Tibial nerve (tissue), 4 donors: ENCODE results near the gene MBTD1.

Experiments
- CTCF ChIP-seq, 5 experiments: fragments of 200-600 bp in 3 of 5; fragments of 450-650 bp in 2 of 5; sonication (generic) in 3 of 5; IDR thresholded peaks; one replicate each; pipeline ENCODE4 v1.5.1; 2016 to 2019; ENCODE audit warnings: antibody characterized with exemption in 5 of 5, mild to moderate bottlenecking in 3 of 5, moderate library complexity in 2 of 5
- EP300 ChIP-seq, 2 donors: sonication (generic); formaldehyde crosslinking; IDR thresholded peaks; one replicate each; pipeline ENCODE4 v1.6.1; 2017; ENCODE audit warnings: antibody characterized with exemption in 2 of 2, mild to moderate bottlenecking in 1 of 2
- POLR2A ChIP-seq, 2 donors: fragments of 450-650 bp; IDR thresholded peaks; one replicate each; pipeline ENCODE4 v1.6.1; 2017; ENCODE audit warnings: antibody characterized with exemption in 2 of 2, mild to moderate bottlenecking in 2 of 2, moderate library complexity in 2 of 2

- TF ChIP-seq POLR2A (IDR thresholded peaks at IDR 0.05), result no peak
- no peak for TF ChIP-seq CTCF (IDR thresholded peaks at IDR 0.05)
- no peak for TF ChIP-seq EP300 (IDR thresholded peaks at IDR 0.05)
Observed at GRCh38 chr17:51147650-51148049, 112.2 kb downstream of the MBTD1 start.
